B cell (primary cell): Measurements from ENCODE around the gene ITPRIPL2. TPM values are rescaled to one million over a fixed set of nuclear protein-coding genes. Genes with fewer than 3 reads are reported as not detected.
A peak's percentile ranks its signal among the peaks of the same experiment; 100 is the strongest.

Experiments used
- ATAC-seq: fragments of 200-7000 bp; cut with Tn5 transposase; one replicate; pipeline ENCODE4 v1.10.0; 2021; ENCODE audit warnings: low read depth, mild to moderate bottlenecking, moderate number of reproducible peaks, moderate library complexity
- CTCF ChIA-PET: fragments of 350-600 bp; sonication (Branson Sonifier 250); formaldehyde crosslinking; loops from one replicate; lab custom pipeline; 2021; ENCODE audit warnings: antibody characterized with exemption, inconsistent platforms; lab: Charles Lee
- POLR2A ChIA-PET: fragments of 350-600 bp; sonication (Branson Sonifier 250); formaldehyde crosslinking; loops from one replicate; lab custom pipeline; 2021; ENCODE audit warnings: antibody characterized with exemption; lab: Charles Lee
- DNase-seq: peaks from one replicate; pipeline ENCODE4 v3.0.0; 2013
- H2AFZ ChIP-seq: 2 replicates; pipeline ENCODE4 v1.6.1; 2012; ENCODE audit warnings: mild to moderate bottlenecking, low read depth, low read length; ENCODE audit not compliant: insufficient read depth, poor library complexity, severe bottlenecking
- H3K27ac ChIP-seq, 2 donors: 1 replicate in 1 of 2; 2 replicates in 1 of 2; pipeline ENCODE4 v1.5.1; 2012 to 2013; ENCODE audit warnings: low read length in 2 of 2, mild to moderate bottlenecking in 2 of 2, moderate library complexity in 1 of 2
- H3K27me3 ChIP-seq, 4 experiments: fragments of 200-600 bp in 1 of 4; sonication (generic) in 1 of 4; replicated peaks in 1 of 4; 1 replicate in 2 of 4; 2 replicates in 2 of 4; pipeline versions ENCODE4 v1.6.1 to v1.7.0; 2013 to 2016; ENCODE audit warnings: low read length in 3 of 4, mild to moderate bottlenecking in 2 of 4, mixed read lengths in 1 of 4, moderate library complexity in 1 of 4; ENCODE audit not compliant: insufficient read depth in 4 of 4, control insufficient read depth in 3 of 4; ENCODE audit errors: control extremely low read depth in 1 of 4
- H3K36me3 ChIP-seq, 2 experiments: replicated peaks in 1 of 2; 1 replicate in 1 of 2; 2 replicates in 1 of 2; pipeline versions ENCODE4 v1.6.1 to v1.7.1; 2013; ENCODE audit warnings: low read length in 1 of 2; ENCODE audit not compliant: insufficient read depth in 2 of 2, control insufficient read depth in 1 of 2; ENCODE audit errors: control extremely low read depth in 1 of 2, extremely low read depth in 1 of 2
- H3K4me1 ChIP-seq, 2 donors: fragments of 200-600 bp in 1 of 2; sonication (generic) in 1 of 2; 1 replicate in 1 of 2; 2 replicates in 1 of 2; pipeline versions ENCODE4 v1.5.1 to v1.6.1; 2013 to 2017; ENCODE audit warnings: low read length in 2 of 2; ENCODE audit not compliant: control insufficient read depth in 2 of 2, insufficient read depth in 2 of 2
- H3K4me2 ChIP-seq: replicated peaks from 2 replicates; pipeline ENCODE3; 2012; ENCODE audit warnings: mild to moderate bottlenecking, low read depth, low read length; ENCODE audit not compliant: poor library complexity, severe bottlenecking
- H3K4me3 ChIP-seq, 5 experiments: fragments of 200-600 bp in 1 of 5; sonication (generic) in 1 of 5; 1 replicate in 3 of 5; 2 replicates in 2 of 5; pipeline versions ENCODE4 v1.5.1 to v1.7.0; 2011 to 2016; ENCODE audit warnings: low read length in 4 of 5, mild to moderate bottlenecking in 4 of 5, low read depth in 2 of 5, control low read depth in 1 of 5, moderate library complexity in 1 of 5; ENCODE audit not compliant: insufficient read depth in 1 of 5; ENCODE audit errors: control extremely low read depth in 1 of 5, extremely low read depth in 1 of 5
- H3K79me2 ChIP-seq: fragments of 200-600 bp; sonication (generic); one replicate; pipeline ENCODE4 v1.6.0; 2016; ENCODE audit warnings: low read length; ENCODE audit not compliant: control insufficient read depth, insufficient read depth
- H3K9ac ChIP-seq: fragments of 200-600 bp; sonication (generic); 2 replicates; pipeline ENCODE4 v1.6.1; 2017; ENCODE audit warnings: mild to moderate bottlenecking, low read length, moderate library complexity
- H3K9me3 ChIP-seq, 3 donors: one replicate each; pipeline versions ENCODE4 v1.6.1 to v1.7.1; 2013; ENCODE audit warnings: low read length in 2 of 3; ENCODE audit not compliant: control insufficient read depth in 2 of 3, insufficient read depth in 1 of 3; ENCODE audit errors: control extremely low read depth in 1 of 3
- H4K20me1 ChIP-seq: 2 replicates; pipeline ENCODE4 v1.6.0; 2012; ENCODE audit warnings: mild to moderate bottlenecking, low read length; ENCODE audit not compliant: insufficient read depth, control insufficient read depth, poor library complexity, severe bottlenecking
- H3K27ac Mint-ChIP-seq: one replicate; pipeline ENCODE4 v1.8.0; 2021; ENCODE audit warnings: mixed read lengths
- H3K27me3 Mint-ChIP-seq: one replicate; pipeline ENCODE4 v1.8.0; 2021; ENCODE audit warnings: mixed read lengths
- H3K4me1 Mint-ChIP-seq: one replicate; pipeline ENCODE4 v1.8.0; 2021; ENCODE audit warnings: mixed read lengths
- H3K4me3 Mint-ChIP-seq: one replicate; pipeline ENCODE4 v1.8.0; 2021; ENCODE audit warnings: mixed read lengths
- H3K9me3 Mint-ChIP-seq: one replicate; pipeline ENCODE4 v1.8.0; 2022; ENCODE audit warnings: mixed read lengths; ENCODE audit not compliant: insufficient read depth
- CTCF ChIP-seq: fragments of 200-600 bp; IDR thresholded peaks from one replicate; pipeline ENCODE4 v1.8.0; 2022; ENCODE audit warnings: antibody characterized with exemption, mild to moderate bottlenecking
- EZH2 ChIP-seq: IDR thresholded peaks from 2 replicates; pipeline ENCODE4 v1.6.1; 2012; ENCODE audit warnings: borderline replicate concordance, low read depth, mild to moderate bottlenecking, moderate library complexity, low read length; ENCODE audit not compliant: insufficient read depth, poor library complexity, severe bottlenecking
- WGBS: methylation state at CpG from one replicate; pipeline ENCODE4 v1.1.5; 2013; ENCODE audit warnings: missing lambda C conversion rate; ENCODE audit not compliant: insufficient coverage; 5-methylcytosine and 5-hydroxymethylcytosine counted together
- intact Hi-C: fragments of 100-400 bp; cut with micrococcal nuclease; formaldehyde crosslinking; loops from one replicate; pipeline ENCODE4 v1.10.0; 2022
- polyA minus RNA-seq: library from RNA; depleted of rRNA, polyadenylated mRNA; stranded (reverse); fragments of >200 nt; gene quantifications from 2 replicates; pipeline ENCODE4 v1.2.3, GENCODE V29; 2012
- polyA plus RNA-seq: library from polyadenylated mRNA; depleted of rRNA; stranded (reverse); fragments of >200 nt; gene quantifications from 2 replicates; pipeline ENCODE4 v1.2.3, GENCODE V29; 2012
- total RNA-seq, 2 donors: library from RNA; stranded (reverse); fragments of 120-200 nt in 1 of 2; gene quantifications; 1 replicate in 1 of 2; 2 replicates in 1 of 2; pipeline versions ENCODE4 v1.2.3 to v1.2.4, GENCODE V29; 2013 to 2022

The ITPRIPL2 gene
- total RNA-seq, result 14.6 and 15.4 TPM in 2 replicates
- 2.2 TPM for total RNA-seq (2013)
- 0.40 and 1.1 TPM in 2 replicates for polyA plus RNA-seq
- 4.5 and 9.4 TPM in 2 replicates for polyA minus RNA-seq

- Mint-ChIP-seq H3K27ac (peak within 1 kb of the TSS; percentile 84), H3K4me1 (peaks cover 39% of the 10 kb centered on the region), H3K4me3 (peak within 1 kb of the TSS; percentile 86), H3K27me3 (peaks cover 13% of the 10 kb centered on the region), H3K9me3 (no peaks in the 10 kb centered on the region)
- Histone ChIP-seq H3K9ac (peak within 1 kb of the TSS; percentile 53), H3K79me2 (no peaks in the 10 kb centered on the region), H3K4me1 (peaks cover 20 to 31% of the 10 kb centered on the region in 2 donors), H3K27me3 (peaks cover 0 to 12% (median 0%) of the 10 kb centered on the region in 4 experiments), H3K4me2 (peak within 1 kb of the TSS; percentile 75), H3K27ac (no peak within 1 kb of the TSS), H3K9me3 (no peaks in the 10 kb centered on the region), H3K36me3 (no peaks in the 10 kb centered on the region), H2AFZ (peak within 1 kb of the TSS; percentile 65), H3K4me3 (peak within 1 kb of the TSS in 4 of 5 experiments; percentile 28 to 53 (median 43)), H4K20me1 (no peaks in the 10 kb centered on the region)
- DNase-seq (peak; percentile 54), ATAC-seq (peak; percentile 41)
- TF ChIP-seq EZH2 (no peak), CTCF (no peak)
- intact Hi-C loops, result no loop called here
- 1% methylated on average over 64 of the region's 74 CpGs for WGBS
- ChIA-PET CTCF (interaction anchor here (0.9 to 2.6 kb wide), 3 partner anchors 25 to 261 kb away, joined by 3 to 15 read pairs (median 4); no protein-coding TSS in a partner anchor), POLR2A (interaction anchor here (0.6 kb wide), 1 partner anchor 58 kb away, joined by 3 read pairs; no protein-coding TSS in a partner anchor)
Measured at GRCh38 chr16:19113577-19114358, at the start of gene ITPRIPL2. Gene ITPRIPL2 (plus strand): TSS chr16:19113964. CDS start chr16:19114462, 498 bp downstream.

GRCh38 chr16:19066988-19067348, 46.8 kb upstream of the ITPRIPL2 start:
- H3K27me3 ChIP-seq, result no peaks in the 10 kb centered on the region
- H3K36me3 ChIP-seq, result no peaks in the 10 kb centered on the region
- peak overlapping the region; percentile 99 to 100 for H3K27ac ChIP-seq
- no peak for TF ChIP-seq EZH2
- TF ChIP-seq CTCF, result no peak
- no peaks in the 10 kb centered on the region for H4K20me1 ChIP-seq
- Mint-ChIP-seq H3K27ac (peak overlapping the region; percentile 99), H3K27me3 (peaks cover 8% of the 10 kb centered on the region), H3K4me3 (peak overlapping the region; percentile 91), H3K9me3 (no peaks in the 10 kb centered on the region), H3K4me1 (peaks cover 14% of the 10 kb centered on the region)
- H3K4me2 ChIP-seq, result peak overlapping the region; percentile 84
- intact Hi-C loops, result loop anchor here (1.0 to 5.0 kb wide), 2 partner anchors 100 to 456 kb away; partner anchors contain the start of genes CCP110 and SYT17
- DNase-seq (no peak), ATAC-seq (no peak)
- POLR2A ChIA-PET, result interaction anchor here (1.0 to 1.7 kb wide), 4 partner anchors 19 to 488 kb away, joined by 3 to 11 read pairs (median 6); partner anchors contain the start of genes RPS15A and VPS35L
- peak overlapping the region in 3 of 5 experiments; percentile 78 to 91 (median 80) for H3K4me3 ChIP-seq
- peak overlapping the region; percentile 87 for H2AFZ ChIP-seq
- CTCF ChIA-PET, result interaction anchor here (0.6 to 1.3 kb wide), 6 partner anchors 19 to 458 kb away, joined by 3 to 11 read pairs (median 4); partner anchors contain the start of gene ARL6IP1
- peak overlapping the region; percentile 98 for H3K9ac ChIP-seq
- H3K4me1 ChIP-seq, result peaks cover 8 to 14% of the 10 kb centered on the region in 2 donors
- no CpG with 5 or more reads among the region's 9 CpGs for WGBS
- no peaks in the 10 kb centered on the region for H3K9me3 ChIP-seq
- H3K79me2 ChIP-seq, result no peaks in the 10 kb centered on the region
